NCI-H69 (cell line): ENCODE data around the gene LHX8.
A peak's percentile ranks its signal among the peaks of the same experiment; 100 is the strongest.
"Not testable (repeated sequence)": the region's sequence is repeated elsewhere in the genome, so short reads cannot be mapped to it uniquely, and the experiment has no call there.

ENCODE experiments used
- DNase-seq: peaks from one replicate; lab custom pipeline; 2025; lab: John Stamatoyannopoulos, UW

Gene LHX8

GRCh38 chr1:75132812-75133619 is 1.2 kb upstream of the LHX8 start:
- DNase-seq, result no peak

GRCh38 chr1:75134647-75135572 is 722 bp downstream of the LHX8 start:
- DNase-seq, result peak; percentile 41

GRCh38 chr1:75135573-75136194 is 1.5 kb downstream of the LHX8 start:
- DNase-seq, result peak; percentile 42

GRCh38 chr1:75136195-75136815 is 2.1 kb downstream of the LHX8 start:
- peak; percentile 75 for DNase-seq

- DNase-seq, result peak; percentile 36
These were observed 2.9 kb downstream of the LHX8 start for GRCh38 chr1:75136921-75137641.

GRCh38 chr1:75152092-75152491 is 17.9 kb downstream of the LHX8 start:
- no peak for DNase-seq

- no peak for DNase-seq
These were observed 25.0 kb downstream of the LHX8 start for GRCh38 chr1:75159154-75159553.

- no peak for DNase-seq
These were observed 31.1 kb downstream of the LHX8 start for GRCh38 chr1:75165264-75165663.

- DNase-seq, result no peak
These were observed 32.6 kb downstream of the LHX8 start for GRCh38 chr1:75166821-75167220.

- DNase-seq, result no peak
These were observed 35.8 kb downstream of the LHX8 start for GRCh38 chr1:75170011-75170410.

- DNase-seq, result peak; percentile 32
These were observed 36.8 kb downstream of the LHX8 start for GRCh38 chr1:75170981-75171380.

GRCh38 chr1:75171876-75172275 is 37.7 kb downstream of the LHX8 start:
- no peak for DNase-seq

GRCh38 chr1:75172556-75172955 is 38.4 kb downstream of the LHX8 start:
- DNase-seq, result no peak

- no peak for DNase-seq
These were observed 40.0 kb downstream of the LHX8 start for GRCh38 chr1:75174031-75174760.

GRCh38 chr1:75181214-75181955 is 47.2 kb downstream of the LHX8 start:
- DNase-seq, result not testable (repeated sequence)

GRCh38 chr1:75188892-75189291 is 54.7 kb downstream of the LHX8 start:
- peak; percentile 50 for DNase-seq

GRCh38 chr1:75198163-75198562 is 64.0 kb downstream of the LHX8 start:
- no peak for DNase-seq

GRCh38 chr1:75198761-75199160 is 64.6 kb downstream of the LHX8 start:
- DNase-seq, result peak; percentile 63

- DNase-seq, result no peak
These were observed 68.6 kb downstream of the LHX8 start for GRCh38 chr1:75202751-75203150.
